SK-N-SH (cell line): ENCODE measurements around the gene CHSY1. TPM values are rescaled to one million over a fixed set of nuclear protein-coding genes. Genes with fewer than 3 reads are reported as not detected.

Experiments
- CTCF ChIA-PET: fragments of 300-600, 350-600 bp; formaldehyde crosslinking; extraction: SDS; loops from one replicate; lab custom pipeline; 2021; lab: Yijun Ruan, JAX
- POLR2A ChIA-PET: fragments of 350-600 bp; sonication (Branson Sonifier 250); formaldehyde crosslinking; extraction: SDS; loops from one replicate; lab custom pipeline; 2020; ENCODE audit warnings: antibody characterized with exemption, inconsistent platforms; lab: Yijun Ruan, JAX
- DNase-seq: peaks from one replicate; pipeline ENCODE4 v3.0.0; 2012
- H2AFZ ChIP-seq: fragments of 200-600 bp; sonication (generic); 2 replicates; pipeline ENCODE4 v1.8.1; 2016; ENCODE audit warnings: antibody characterized with exemption, mild to moderate bottlenecking, low read depth
- H3F3A ChIP-seq: fragments of 200-600 bp; sonication (generic); replicated peaks from 2 replicates; pipeline ENCODE3; 2016; ENCODE audit warnings: antibody characterized with exemption, mild to moderate bottlenecking; ENCODE audit not compliant: insufficient read depth
- H3K27ac ChIP-seq, 2 experiments: fragments of 200-500 bp in 1 of 2; fragments of 200-600 bp in 1 of 2; sonication (Bioruptor generic) in 1 of 2; sonication (generic), shearing (Covaris generic) in 1 of 2; 2 replicates each; pipeline versions ENCODE4 v1.5.1 to v1.6.1; 2014 to 2016; ENCODE audit warnings: low read depth in 2 of 2, inconsistent platforms in 1 of 2, low read length in 1 of 2, mild to moderate bottlenecking in 1 of 2, mixed read lengths in 1 of 2
- H3K27me3 ChIP-seq: fragments of 200-600 bp; sonication (generic), shearing (Covaris generic); 2 replicates; pipeline ENCODE4 v1.6.1; 2016; ENCODE audit warnings: mixed run types; ENCODE audit not compliant: insufficient read depth
- H3K36me3 ChIP-seq, 2 experiments: fragments of 200-500 bp in 1 of 2; fragments of 200-600 bp in 1 of 2; sonication (Bioruptor generic) in 1 of 2; sonication (generic) in 1 of 2; replicated peaks in 1 of 2; 2 replicates each; pipeline versions ENCODE3 to v1.5.1; 2014 to 2016; ENCODE audit warnings: low read length in 1 of 2, mild to moderate bottlenecking in 1 of 2; ENCODE audit not compliant: insufficient read depth in 2 of 2, control insufficient read depth in 1 of 2
- H3K4me1 ChIP-seq, 2 experiments: fragments of 200-500 bp in 1 of 2; fragments of 200-600 bp in 1 of 2; sonication (Bioruptor generic) in 1 of 2; sonication (generic), shearing (Covaris generic) in 1 of 2; 2 replicates each; pipeline versions ENCODE4 v1.5.1 to v1.6.1; 2014 to 2016; ENCODE audit warnings: low read depth in 1 of 2, low read length in 1 of 2, mixed run types in 1 of 2; ENCODE audit not compliant: insufficient read depth in 2 of 2, control insufficient read depth in 1 of 2
- H3K4me2 ChIP-seq: fragments of 200-600 bp; sonication (generic), shearing (Covaris generic); 2 replicates; pipeline ENCODE4 v1.6.1; 2017; ENCODE audit warnings: mixed run types
- H3K4me3 ChIP-seq, 2 experiments: fragments of 200-500 bp in 1 of 2; fragments of 200-600 bp in 1 of 2; sonication (Bioruptor generic) in 1 of 2; sonication (generic), shearing (Covaris generic) in 1 of 2; 2 replicates each; pipeline versions ENCODE4 v1.5.1 to v1.8.1; 2014 to 2016; ENCODE audit warnings: low read depth in 2 of 2, inconsistent platforms in 1 of 2, low read length in 1 of 2, mild to moderate bottlenecking in 1 of 2, mixed read lengths in 1 of 2, moderate library complexity in 1 of 2
- H3K79me2 ChIP-seq: fragments of 200-600 bp; sonication (generic); 2 replicates; pipeline ENCODE4 v1.8.1; 2017; ENCODE audit warnings: mild to moderate bottlenecking; ENCODE audit not compliant: insufficient read depth
- H3K9ac ChIP-seq: fragments of 200-600 bp; sonication (generic); 2 replicates; pipeline ENCODE4 v1.6.1; 2017; ENCODE audit warnings: mixed run types
- H3K9me2 ChIP-seq: fragments of 200-600 bp; sonication (generic); 2 replicates; pipeline ENCODE4 v1.6.1; 2017; ENCODE audit warnings: mixed run types
- H3K9me3 ChIP-seq: fragments of 200-600 bp; sonication (generic); 2 replicates; pipeline ENCODE4 v1.6.1; 2017; ENCODE audit warnings: mixed run types, mild to moderate bottlenecking, moderate library complexity
- H4K20me1 ChIP-seq: fragments of 200-600 bp; sonication (generic); 2 replicates; pipeline ENCODE4 v1.6.1; 2017; ENCODE audit warnings: mild to moderate bottlenecking, mixed run types; ENCODE audit not compliant: insufficient read depth
- CHD2 ChIP-seq: fragments of 150-350 bp; IDR thresholded peaks from 2 replicates; pipeline ENCODE4 v1.6.1; 2018; ENCODE audit warnings: low read length; ENCODE audit not compliant: partially characterized antibody
- ELF1 ChIP-seq: IDR thresholded peaks from 2 replicates; pipeline ENCODE4 v1.4.0; 2012
- EP300 ChIP-seq, 2 experiments: IDR thresholded peaks; 2 replicates each; pipeline versions ENCODE4 v1.4.0 to v1.6.1; 2012; ENCODE audit warnings: borderline replicate concordance in 1 of 2, low read depth in 1 of 2, low read length in 1 of 2
- EZH2phosphoT487 ChIP-seq: fragments of 200-600 bp; sonication (generic); IDR thresholded peaks from 2 replicates; pipeline ENCODE4 v1.6.1; 2017; ENCODE audit warnings: low read depth, mixed run types, mild to moderate bottlenecking, antibody characterized with exemption, moderate library complexity, borderline replicate concordance
- GABPA ChIP-seq: IDR thresholded peaks from 2 replicates; pipeline ENCODE4 v1.4.0; 2012; ENCODE audit warnings: low read depth, mild to moderate bottlenecking
- JUND ChIP-seq: IDR thresholded peaks from 2 replicates; pipeline ENCODE4 v1.4.0; 2012
- MEF2A ChIP-seq: IDR thresholded peaks from 2 replicates; pipeline ENCODE4 v1.4.0; 2012; ENCODE audit warnings: low read depth, borderline replicate concordance
- MXI1 ChIP-seq: IDR thresholded peaks from 2 replicates; pipeline ENCODE4 v1.6.1; 2012; ENCODE audit warnings: mild to moderate bottlenecking, low read depth, low read length, improper control_type of control experiment
- PBX3 ChIP-seq: IDR thresholded peaks from 2 replicates; pipeline ENCODE4; 2012
- POLR2AphosphoS5 ChIP-seq: IDR thresholded peaks from 2 replicates; pipeline ENCODE4 v1.6.1; 2012; ENCODE audit warnings: low read depth, low read length
- RCOR1 ChIP-seq: fragments of 150-350 bp; IDR thresholded peaks from 2 replicates; pipeline ENCODE4 v1.6.1; 2017; ENCODE audit warnings: antibody characterized with exemption, low read length
- REST ChIP-seq: IDR thresholded peaks from 2 replicates; pipeline ENCODE4 v1.6.1; 2012; ENCODE audit warnings: mild to moderate bottlenecking, low read depth, low read length, moderate library complexity
- TCF12 ChIP-seq: IDR thresholded peaks from 2 replicates; pipeline ENCODE4 v1.4.0; 2012
- TEAD4 ChIP-seq: IDR thresholded peaks from 2 replicates; pipeline ENCODE4 v1.4.0; 2012; ENCODE audit warnings: mild to moderate bottlenecking, borderline replicate concordance; ENCODE audit not compliant: insufficient read depth
- WGBS: methylation state at CpG from one replicate; pipeline ENCODE4 v1.1.6; 2017; ENCODE audit warnings: low lambda C conversion rate; 5-methylcytosine and 5-hydroxymethylcytosine counted together
- polyA plus RNA-seq, 3 experiments: library from polyadenylated mRNA; depleted of rRNA; stranded (reverse); fragments of >200 nt; gene quantifications; 2 replicates each; pipeline ENCODE4 v1.2.3, GENCODE V29; 2012
- TF ChIP-seq, protein P1 (sequence below): fragments of 200-600 bp; sonication (generic); IDR thresholded peaks from 2 replicates; pipeline ENCODE4 v1.6.1; 2017; ENCODE audit warnings: antibody characterized with exemption, mild to moderate bottlenecking, moderate library complexity

Gene CHSY1
- polyA plus RNA-seq, 1 of the 3 experiments (the other 2 are of a cell fraction) = 15.7 TPM

DNA sequence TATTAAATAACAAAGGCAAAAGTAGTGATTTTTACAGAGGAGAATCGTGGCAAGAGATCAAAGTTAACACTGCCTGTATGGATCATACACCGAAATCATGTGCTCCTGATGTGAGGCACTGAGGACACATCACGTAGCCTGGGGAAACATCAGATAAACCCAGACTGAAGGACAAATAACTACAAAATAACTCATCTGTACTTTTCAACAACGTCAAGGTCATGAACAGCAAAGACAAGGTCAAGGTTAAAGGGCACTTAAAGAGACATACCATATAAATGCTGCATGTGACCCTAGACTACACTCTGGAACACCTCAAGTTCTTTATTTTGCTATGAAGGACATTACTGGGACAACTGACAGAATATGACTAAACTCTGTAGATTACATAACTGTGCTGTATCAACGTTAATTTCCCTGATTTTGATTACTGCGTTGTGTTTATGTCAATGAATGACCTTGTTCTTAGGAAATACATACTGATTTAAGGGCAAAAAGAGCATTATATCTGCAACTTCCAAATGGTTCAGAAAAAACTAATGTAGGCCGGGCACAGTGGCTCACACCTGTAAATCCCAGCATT is 48.1 kb downstream of the CHSY1 start:
- DNase-seq = no peak
- H3K9me3 ChIP-seq = no peaks in the 10 kb centered on the region
- H3K9ac ChIP-seq = no peak overlapping the region
- no peaks in the 10 kb centered on the region for H3K9me2 ChIP-seq
- no peak overlapping the region for H3K4me3 ChIP-seq
- H3K79me2 ChIP-seq = peaks cover 85% of the 10 kb centered on the region
- WGBS = 74% methylated on average over 7 of the region's 7 CpGs
- no peak for TF ChIP-seq POLR2AphosphoS5
- peak in 1 of 2 experiments; percentile 21; a peak in 1 of 4 replicates for TF ChIP-seq EP300 (IDR thresholded peaks at IDR 0.05; ENCODE audit: borderline replicate concordance in 1 of 2, low read depth in 1 of 2, low read length in 1 of 2)
- TF ChIP-seq TEAD4 = no peak
- no peak for TF ChIP-seq TCF12
- no peak for TF ChIP-seq EZH2phosphoT487
- peak; percentile 32; the same call in 1 of the 2 replicates for TF ChIP-seq MXI1
- TF ChIP-seq JUND = no peak
- no peak for TF ChIP-seq PBX3
- peak; percentile 40; the same call in 1 of the 2 replicates for TF ChIP-seq RCOR1
- no peak for TF ChIP-seq ELF1
- H3K4me1 ChIP-seq = peaks cover 23 to 51% of the 10 kb centered on the region in 2 experiments
- H4K20me1 ChIP-seq = peaks cover 66% of the 10 kb centered on the region
- ChIA-PET CTCF (interaction anchor here (1.4 kb wide), 1 partner anchor 32 kb away, joined by 3 read pairs; no protein-coding TSS in a partner anchor), POLR2A (no interaction called here)
- H2AFZ ChIP-seq = no peak overlapping the region
- H3K27ac ChIP-seq = peak overlapping the region; percentile 14 to 69; a peak in 3 of 4 replicates
- no peaks in the 10 kb centered on the region for H3K27me3 ChIP-seq
- no peaks in the 10 kb centered on the region for H3K36me3 ChIP-seq
- peaks cover 23% of the 10 kb centered on the region for H3F3A ChIP-seq
- no peak overlapping the region for H3K4me2 ChIP-seq

GRCh38 chr15:101203029-101203573 is 48.7 kb downstream of the CHSY1 start:
- Histone ChIP-seq H3K4me1 (peaks cover 23 to 56% of the 10 kb centered on the region in 2 experiments), H3F3A (peaks cover 23% of the 10 kb centered on the region), H3K27me3 (no peaks in the 10 kb centered on the region), H3K4me3 (no peak overlapping the region), H3K9ac (no peak overlapping the region), H3K9me2 (no peaks in the 10 kb centered on the region), H3K79me2 (peaks cover 85% of the 10 kb centered on the region), H3K4me2 (no peak overlapping the region), H3K27ac (peak overlapping the region; percentile 14 to 69; a peak in 3 of 4 replicates), H2AFZ (no peak overlapping the region), H3K36me3 (no peaks in the 10 kb centered on the region), H4K20me1 (peaks cover 71% of the 10 kb centered on the region), H3K9me3 (no peaks in the 10 kb centered on the region)
- 82% methylated on average over 2 of the region's 4 CpGs for WGBS
- ChIA-PET POLR2A (no interaction called here), CTCF (no interaction called here)
- no peak for DNase-seq
- TF ChIP-seq REST = peak; percentile 78
- TF ChIP-seq, protein P1, sequence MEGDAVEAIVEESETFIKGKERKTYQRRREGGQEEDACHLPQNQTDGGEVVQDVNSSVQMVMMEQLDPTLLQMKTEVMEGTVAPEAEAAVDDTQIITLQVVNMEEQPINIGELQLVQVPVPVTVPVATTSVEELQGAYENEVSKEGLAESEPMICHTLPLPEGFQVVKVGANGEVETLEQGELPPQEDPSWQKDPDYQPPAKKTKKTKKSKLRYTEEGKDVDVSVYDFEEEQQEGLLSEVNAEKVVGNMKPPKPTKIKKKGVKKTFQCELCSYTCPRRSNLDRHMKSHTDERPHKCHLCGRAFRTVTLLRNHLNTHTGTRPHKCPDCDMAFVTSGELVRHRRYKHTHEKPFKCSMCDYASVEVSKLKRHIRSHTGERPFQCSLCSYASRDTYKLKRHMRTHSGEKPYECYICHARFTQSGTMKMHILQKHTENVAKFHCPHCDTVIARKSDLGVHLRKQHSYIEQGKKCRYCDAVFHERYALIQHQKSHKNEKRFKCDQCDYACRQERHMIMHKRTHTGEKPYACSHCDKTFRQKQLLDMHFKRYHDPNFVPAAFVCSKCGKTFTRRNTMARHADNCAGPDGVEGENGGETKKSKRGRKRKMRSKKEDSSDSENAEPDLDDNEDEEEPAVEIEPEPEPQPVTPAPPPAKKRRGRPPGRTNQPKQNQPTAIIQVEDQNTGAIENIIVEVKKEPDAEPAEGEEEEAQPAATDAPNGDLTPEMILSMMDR = no peak
- TF ChIP-seq GABPA = no peak
- TF ChIP-seq CHD2 = no peak
- TF ChIP-seq MEF2A = no peak
